ENCODE results near the gene SEC16A.
A peak's percentile ranks its signal among the peaks of the same experiment; 100 is the strongest.

SEC16A gene

DNA sequence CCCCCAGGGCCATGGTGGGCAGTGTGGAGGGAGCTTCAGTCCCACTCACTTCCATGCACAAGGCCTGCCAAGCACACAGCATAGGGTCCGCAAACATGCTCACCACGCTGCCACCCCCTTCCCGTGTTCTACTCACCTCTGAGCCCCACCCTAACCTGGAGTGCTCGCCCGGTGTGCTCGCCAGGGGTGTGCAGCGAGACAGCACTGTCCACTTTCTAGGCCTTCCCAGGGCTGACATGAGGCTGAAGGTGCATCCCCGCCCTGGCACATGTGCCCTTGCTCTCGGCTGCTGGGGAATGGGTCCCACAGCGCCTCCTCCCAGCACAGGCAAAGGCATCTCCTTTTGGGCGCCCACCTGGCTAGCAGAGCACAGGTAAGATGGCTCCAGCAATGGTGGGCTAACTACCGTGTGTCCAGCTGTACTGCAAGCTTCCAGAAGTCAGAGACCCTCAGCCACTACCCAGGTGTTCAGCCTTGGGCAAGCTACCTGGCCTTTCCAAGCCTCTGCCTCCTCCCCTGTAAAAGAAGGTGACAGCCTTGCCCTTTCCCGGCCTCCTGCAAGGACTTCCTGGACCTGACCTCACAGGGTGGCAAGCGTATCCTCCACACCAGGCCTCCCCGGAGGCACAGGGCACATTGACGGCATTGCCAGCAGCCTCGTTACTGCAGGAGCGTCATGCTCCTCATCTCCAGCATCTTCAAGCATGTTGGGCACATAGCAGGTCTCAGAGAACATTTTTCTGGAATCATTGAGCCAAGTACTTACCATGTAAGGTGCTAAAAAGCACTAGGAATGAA lies 4.2 kb upstream of the SEC16A start:
- no peak for DNase-seq

DNA sequence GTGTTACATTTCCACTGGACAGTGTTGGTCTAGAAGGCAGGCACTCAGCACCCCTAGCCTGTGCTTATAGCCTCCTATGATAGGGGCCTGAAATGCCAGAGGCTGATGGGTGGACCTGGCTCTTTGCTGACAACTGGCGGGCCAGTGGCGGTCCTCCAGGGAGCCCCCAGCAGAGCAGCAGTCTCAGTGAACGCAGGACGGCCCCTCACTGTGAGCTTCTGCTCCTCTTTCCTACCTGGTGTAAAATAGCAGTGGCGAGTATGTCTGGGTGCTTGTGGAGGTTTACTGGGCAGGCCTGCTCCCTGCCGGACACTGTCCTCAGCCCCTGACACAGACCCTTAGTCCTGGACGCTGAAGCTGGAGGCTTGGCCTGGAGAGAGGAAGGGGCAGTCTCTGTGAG lies 3.3 kb upstream of the SEC16A start:
- DNase-seq: no peak

DNA sequence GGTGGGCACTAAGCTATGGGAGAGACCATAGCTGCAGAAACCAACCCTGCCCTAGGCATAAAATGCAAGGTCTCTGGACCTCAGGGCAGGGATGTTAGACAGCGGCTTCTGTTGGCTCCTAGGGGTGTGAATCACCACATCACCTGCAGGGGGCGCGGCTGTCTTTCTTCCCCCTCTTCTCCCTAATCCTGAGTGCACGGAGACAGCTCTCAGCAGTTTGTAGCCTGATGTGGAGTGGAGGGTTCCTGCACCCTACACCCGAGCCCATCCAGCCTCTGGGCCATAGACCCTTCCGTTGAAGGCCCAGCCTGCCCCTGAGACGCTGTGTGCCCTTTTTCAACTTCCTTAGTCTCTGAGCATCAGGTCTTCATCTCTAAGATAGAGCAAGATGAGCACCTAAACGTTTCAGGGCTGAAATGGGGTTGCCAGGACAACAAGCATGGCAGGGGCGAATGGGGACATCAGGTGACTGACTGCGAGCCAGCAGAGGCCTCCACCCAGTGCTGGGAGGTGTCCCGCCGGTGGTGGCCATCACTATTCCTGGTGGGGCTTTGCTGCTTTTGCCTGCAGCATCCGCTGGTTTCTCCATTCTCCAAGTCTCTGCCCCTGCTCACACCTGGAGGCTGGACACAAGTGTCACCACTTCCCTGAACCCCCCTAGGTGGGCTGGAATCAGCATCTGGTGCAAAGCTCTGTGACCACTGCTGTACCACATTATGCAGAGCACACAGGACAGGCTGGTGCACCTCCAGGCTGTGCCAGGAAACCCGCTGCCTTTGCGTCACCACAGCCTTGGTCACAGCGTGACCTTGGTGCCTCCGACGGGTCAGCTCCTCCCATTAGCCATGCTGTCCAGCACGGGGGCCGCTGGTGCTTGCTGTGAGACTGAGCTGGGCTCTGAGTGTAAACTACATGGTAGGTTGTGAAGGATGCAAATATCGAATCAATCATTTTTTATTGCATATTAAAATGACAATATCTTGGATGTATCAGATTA lies 2.5 kb upstream of the SEC16A start:
- DNase-seq: peak; percentile 75 to 80

DNA sequence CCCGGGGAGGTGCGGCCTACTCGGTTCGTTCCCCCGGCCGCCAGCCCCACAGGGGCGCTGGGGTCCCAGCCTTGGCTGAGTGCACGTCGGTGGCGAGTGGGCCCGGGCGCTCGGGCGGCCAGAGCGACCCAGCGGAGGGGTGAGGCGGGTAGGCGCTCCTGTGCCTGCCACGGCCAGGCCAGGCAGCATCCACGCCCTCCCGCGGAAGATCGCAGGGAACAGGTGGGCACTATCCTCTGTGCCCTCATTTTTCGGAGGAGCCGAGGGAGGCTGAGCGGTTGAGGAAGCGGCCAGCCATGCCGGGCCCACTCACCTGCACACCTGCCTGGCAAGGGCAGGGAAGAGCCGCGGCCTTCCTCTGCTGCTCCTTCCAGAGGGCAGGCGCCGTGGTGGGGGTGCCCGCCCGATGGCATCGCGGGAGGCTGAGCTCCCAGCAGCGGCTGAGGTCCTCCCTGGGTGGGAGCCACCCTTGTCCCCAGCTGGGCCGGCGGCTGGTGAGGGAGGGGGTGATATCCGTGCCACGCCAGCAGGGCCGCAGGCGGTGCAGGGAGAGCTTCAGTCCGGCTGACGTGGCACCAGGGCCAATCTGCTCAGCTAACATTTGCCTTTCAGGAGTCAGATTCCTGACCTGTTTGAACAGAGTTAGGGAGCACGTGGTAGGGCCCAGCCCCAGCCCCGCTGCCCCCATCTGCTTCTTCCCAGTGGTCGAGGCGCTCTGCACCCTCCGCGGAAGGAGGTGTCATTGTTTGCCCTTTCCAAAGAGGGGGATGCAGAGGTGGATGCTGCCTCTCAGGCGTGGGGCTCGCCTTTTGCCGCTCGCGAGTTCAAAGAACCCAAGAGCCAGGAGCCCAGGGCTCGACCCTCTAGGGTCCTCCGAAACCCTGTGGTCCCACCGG lies 1.6 kb upstream of the SEC16A start:
- no peak for DNase-seq

DNA sequence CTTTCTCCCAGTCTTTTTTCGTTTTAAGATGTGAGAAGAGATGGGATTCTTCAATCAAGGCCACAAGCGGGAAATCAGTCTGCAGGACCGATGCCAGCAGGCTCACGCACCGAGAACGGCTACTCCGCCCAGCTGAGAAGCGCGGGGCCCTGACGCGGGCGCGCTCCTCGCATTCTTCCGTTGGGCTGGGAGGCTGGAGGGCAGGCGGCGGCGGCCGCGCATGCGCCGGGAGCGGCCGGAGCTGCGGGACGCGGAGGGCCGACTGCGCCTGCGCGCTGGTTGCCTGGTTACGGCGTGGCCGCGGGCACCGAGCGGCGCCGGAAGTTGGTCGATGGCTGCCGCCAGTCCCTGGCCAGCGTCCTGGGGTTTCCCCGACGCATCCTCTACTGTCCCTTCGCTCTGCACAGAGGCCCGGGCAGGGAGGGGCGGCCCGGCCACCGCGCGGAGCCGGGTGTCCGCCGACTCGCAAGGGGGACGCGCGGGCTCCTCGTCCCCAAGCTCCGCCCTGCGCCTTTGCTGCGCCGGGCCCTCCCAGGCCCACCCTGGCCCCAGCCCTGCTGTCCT lies 831 bp upstream of the SEC16A start:
- peak; percentile 89 to 96 for DNase-seq

DNA sequence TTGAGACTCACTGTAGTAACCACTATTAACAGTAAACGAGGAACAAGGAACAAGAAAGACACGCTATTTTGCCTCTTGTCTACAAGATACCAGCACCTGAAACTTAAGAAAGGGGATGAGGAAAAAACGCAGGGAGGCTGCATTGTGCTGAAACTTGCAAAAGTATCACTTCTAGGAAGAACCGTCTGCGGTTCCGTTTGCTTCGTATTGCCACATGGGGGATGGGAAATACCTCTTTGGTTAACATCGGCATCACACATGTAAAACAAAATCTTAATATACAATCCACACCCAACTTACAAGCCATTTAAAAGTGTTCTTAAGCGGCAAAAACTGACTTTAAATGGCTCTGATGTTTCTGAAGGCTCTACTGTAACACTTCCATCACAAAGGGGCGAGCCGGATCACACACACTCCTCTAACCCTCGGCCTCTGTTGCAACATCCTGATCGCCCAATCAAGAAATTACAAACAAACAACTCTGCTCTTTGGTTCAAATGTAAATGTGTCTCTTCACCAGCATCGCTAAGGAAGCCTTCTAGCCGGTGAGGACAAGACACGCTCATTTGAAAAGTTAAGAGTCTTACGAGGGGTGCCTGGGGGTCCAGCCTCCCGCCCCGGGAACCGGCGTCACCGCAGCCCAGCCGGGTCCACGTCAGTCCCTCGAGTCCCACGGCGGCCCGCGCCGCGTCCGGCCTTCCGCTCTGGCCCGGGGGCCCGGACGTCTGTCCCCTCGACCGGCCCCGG lies 621 bp downstream of the SEC16A start:
- DNase-seq: peak; percentile 44 to 45

DNA sequence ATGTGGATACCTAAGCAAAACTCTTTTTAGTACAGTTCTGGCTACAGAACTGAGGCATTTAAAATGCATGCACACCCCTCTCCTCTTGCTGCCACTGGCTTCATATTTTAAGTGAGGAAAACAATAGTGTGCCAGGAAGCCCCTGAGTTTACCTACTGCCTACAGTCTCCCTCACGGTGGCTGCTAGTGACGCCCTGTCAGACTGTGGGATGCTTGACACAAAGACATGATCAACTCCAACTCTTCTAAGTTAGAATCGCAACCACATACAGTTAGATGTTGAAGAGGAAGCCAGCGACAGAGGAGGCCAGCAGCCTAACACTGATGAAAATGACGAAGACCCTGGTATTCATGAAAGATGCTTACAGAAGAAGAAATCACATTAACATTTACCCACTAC lies 1.3 kb downstream of the SEC16A start:
- no peak for DNase-seq

DNA sequence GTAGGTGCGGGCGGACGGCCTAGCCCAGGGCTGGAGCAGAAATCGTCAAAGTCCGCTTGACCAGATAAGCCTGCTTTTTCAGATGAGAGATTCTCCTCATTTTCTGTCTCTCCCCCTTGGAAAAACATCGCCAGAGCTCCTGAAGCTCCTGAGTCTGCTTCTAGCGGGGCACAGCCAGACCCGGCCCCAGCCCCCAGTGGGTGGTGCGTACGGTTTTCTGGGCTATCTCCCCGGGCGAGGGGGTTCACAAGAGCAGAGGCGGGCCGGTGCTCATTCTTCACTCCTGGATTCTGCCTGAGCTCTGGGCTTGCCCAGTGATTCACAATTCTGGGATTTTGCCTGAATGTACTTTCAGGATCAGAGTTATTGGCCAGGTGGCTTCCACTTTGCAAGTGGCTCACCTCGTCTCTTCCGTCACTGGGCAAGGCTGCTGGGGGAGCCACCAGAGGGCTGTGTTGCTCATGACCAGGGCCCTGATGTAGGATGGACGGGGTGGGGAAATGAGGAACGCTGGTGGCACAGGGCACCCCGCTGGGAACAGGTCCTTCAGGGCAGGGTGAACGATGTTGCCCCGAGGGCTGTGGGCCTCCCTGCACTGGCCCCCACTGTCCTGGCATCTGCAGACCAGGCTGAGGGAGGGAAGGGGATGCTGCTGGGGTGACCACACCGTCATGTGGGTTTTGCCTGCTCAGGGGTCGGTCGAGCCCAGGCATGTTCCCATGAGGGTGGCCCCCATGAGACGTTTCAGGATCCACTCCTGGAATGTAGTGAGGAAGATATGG lies 6.3 kb downstream of the SEC16A start:
- no peak for DNase-seq

DNA sequence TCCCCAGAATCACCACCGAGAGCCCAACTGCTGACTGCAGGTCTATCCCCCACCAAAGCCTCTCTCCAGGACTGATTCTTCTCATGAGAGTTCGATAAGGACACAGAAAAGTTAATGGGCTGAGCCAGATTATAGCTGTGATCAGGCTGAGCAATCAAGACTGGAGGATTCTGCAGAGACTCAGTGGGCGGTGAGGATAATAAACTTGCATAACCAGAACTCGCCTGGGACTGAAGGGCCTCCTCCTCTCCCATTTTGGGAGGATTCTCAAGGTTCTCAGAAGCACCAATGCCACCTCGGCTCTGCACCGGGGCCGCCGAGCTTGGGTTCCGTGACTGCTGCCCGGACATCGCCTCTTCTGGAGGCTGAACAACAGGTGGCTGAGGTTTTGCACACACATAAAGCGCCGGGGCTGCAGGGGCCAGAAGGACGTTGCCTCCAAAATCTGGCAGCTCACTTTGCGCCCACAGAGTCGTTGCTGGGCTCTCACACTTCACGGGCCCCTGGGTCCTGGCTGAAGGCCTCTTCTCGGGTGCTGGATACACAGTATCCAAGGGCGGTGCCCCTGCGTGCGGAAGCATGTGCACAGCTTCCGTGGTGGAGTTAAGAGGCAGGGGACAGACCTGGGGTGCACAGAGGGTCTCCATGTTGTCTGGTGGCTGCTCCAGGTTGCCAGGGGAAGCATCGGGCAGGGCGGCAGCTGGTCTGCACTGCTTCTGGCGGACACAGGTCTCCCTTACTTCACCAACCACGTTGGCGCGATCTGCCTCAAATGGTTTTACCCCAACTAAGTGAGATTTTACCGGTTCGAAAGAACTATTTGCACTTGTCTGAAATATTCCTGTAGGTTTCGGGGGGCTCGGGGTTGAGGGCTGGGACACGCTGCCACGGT lies 7.6 kb downstream of the SEC16A start:
- DNase-seq: no peak

DNA sequence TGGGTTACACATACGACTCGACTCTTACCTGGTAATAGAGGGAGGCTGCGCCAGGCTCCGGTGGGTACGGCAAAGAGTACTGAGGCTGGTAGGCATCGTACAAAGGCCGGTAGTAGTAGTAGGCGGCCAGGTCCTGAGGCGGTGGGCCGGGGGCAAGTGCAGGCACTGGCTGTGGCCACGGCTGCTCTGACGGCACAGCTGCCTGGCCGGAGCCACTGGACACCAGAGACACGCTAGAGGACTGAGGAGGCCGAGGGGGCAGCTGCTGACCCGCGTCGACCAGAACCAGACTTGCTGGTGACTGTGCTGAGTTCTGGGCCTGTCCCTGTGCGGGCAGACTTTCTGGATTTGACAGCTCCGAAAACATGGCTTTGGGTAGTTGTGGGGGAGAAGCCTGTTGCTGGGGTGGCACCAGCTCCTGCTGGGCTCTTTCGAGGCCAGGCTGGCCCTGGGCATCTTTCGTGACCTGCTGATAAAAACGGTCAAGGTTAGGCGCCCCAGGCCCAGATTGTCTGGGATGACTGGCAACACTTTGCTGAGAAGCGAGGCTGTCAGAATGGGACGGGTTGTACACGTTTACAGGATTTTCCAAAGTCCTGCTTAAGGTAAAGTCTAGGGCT lies 8.7 kb downstream of the SEC16A start:
- no peak for DNase-seq

DNA sequence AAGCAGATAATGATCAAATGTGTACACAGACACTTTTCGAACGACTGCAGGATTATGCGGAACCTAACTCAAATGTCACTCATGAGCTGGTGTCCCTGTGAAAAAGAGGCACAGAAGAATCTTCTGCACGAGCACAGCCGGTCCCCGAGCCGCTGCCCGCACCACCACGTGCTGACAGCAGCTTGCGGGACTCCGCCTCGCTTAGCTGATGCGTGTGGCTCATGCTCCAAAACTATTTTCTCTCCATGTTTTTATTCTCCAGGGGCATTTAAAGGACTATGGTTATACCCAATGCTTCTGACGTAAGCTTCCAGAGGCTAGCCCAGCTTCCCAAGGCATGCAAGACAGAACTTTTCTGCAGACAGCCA lies 9.5 kb downstream of the SEC16A start:
- DNase-seq: no peak

DNA sequence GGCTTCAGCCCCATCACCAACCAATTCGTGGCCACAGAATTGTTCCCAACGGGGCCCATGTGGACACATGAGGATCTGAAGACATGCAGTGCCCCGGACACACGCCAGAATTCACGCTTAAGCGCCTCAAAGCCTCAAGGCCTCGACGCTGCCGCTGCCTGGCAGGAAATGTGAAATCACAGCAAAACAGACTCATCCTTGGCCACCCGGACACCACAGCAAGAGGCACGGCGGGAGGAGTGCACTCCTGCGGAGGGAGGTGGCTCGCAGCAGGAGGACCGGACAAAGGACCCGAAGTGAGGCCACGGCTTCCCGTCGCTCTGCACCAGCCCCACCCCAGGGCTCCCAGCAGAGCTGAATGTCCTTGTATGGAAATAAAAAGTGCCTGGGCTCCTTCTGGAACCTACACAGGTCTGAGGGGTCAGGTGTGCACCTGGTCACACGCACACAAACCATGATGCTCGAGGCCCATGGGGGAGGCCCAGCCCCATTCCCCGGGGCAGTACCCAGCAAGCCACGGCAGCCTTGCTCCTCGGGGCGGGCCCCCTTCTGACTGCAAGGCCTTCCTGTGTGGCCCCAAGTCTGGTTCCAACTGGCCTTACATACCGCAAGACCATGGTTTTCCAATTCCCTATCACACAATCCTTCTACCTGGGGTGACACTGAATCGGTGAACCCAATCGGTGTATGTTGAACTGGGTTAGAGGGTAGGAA lies 10.0 kb downstream of the SEC16A start:
- DNase-seq: no peak

DNA sequence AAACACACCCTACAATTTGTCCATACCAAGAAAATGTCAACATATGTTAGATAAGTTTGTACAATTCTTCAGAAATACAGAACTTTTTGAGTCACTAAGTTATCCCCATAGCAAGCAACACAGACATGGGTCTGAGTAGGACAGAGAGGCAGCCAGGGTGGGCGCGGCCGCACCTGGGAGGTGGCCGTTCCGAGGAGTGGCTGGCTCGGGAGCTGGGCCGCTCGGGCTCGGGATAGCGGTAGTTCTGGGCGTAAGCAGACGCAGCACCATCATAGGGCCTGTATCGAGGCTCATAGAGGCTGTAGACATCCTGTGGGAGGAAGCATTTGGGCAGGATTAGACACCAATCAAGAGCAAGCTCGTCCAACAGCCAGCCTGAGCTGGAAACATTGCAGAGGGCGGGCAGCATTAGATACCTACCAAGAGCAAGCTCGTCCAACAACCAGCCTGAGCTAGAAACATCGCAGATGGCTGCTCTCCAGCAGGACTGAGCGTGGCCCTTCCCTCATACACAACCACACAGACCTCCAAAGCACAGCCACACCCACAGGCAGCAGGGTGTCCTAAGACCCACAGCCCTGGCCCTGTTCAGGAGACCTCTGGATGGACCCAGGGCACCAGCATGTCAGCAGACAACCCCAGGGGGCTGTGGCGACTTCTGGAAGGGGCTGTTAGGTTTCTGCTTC lies 10.9 kb downstream of the SEC16A start:
- DNase-seq: no peak

DNA sequence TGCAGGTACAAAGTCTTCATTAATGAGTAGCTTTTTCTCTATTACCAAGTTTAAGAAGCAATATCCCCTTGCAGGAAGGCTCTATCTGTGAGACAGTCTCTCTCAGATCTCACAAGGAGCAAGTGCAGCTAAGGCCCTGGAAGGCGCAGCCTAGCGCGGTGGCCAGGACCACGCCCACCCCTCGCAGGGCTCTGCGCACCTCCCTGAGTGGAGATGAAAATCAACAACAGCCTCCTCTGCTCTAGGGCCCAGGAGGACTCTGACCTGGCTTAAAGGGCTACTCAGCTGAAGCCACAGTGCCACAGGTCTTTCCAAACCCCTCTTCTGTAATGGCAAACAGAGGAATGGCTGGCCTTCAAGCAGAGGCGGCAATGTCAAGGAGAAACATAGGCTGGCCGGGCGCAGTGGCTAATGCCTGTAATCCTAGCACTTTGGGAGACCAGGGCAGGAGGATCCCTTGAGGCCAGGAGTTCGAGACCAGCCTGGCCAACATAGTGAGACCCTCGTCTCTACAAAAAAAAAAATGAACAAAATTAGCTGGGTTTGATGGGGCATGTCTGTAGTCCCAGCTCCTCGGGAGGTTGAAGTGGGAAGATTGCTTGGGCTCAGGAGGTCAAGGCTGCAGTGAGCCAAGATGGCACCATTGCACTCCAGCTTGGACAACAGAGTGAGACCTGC lies 11.9 kb downstream of the SEC16A start:
- no peak for DNase-seq

DNA sequence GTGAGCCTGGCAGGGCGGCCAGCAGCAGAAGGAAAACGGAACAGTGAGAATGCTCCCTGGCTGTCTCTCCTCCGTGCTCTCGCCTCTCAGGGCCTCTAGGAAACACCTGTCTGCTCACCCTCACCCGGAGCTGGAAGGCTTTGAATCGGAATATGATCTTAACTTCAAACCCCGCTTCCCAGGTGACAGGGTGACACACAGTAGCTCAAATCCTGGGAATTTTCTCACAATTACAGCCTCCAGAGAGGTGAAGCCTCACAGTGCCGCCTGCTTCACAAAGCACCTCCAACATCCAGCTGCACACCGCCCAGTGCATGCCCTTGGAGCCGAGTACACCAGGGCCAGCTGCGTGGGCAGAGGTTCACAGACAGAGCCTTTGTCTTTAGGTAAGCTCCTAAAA lies 12.5 kb downstream of the SEC16A start:
- DNase-seq: no peak

DNA sequence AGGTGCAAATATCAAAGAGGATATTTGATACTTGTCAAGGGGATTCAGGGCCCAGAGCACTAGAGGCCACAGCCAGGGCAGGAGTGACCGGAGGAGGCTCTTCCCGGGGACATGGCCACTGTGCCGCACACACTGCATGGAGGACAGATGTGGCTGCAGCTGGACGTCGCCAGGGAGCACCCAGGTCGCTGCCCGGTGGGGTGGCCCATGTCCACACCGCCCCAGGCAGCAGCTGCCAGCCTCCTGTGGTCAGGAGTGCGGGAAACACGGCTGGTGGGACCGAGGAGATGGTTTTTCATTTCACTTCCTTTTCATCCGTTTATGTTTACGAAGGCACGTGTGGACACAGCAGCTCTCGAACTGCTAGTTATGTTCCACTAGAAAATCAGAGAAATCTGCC lies 15.1 kb downstream of the SEC16A start:
- DNase-seq: no peak

DNA sequence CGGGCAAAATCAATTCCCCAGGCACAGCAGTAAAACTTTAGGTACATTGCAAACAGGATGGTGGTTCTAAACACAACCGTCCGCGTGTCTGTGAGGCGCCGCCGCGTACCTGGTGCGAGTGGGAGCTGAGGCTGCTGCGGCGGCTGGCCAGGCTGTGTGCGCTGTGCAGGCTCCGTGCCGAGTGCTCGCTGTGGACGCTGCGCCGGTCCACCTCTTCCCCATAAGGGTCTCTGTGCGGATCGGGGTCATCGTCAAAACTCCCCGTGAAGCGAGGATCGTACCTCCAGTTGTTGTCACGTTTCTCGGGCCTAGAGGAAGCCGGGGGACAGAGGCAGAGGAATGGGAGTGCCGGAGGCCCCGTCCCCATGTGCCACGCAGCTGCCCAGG lies 16.7 kb downstream of the SEC16A start:
- no peak for DNase-seq
